Breast epithelium (tissue), 4 donors: ENCODE results near the gene KCNK2. TPM values are rescaled to one million over a fixed set of nuclear protein-coding genes. Genes with fewer than 3 reads are reported as not detected.

ENCODE experiments used
- DNase-seq, 2 donors: peaks; one replicate each; pipeline ENCODE4 v3.0.0-alpha.2; 2019; ENCODE audit warnings: low spot score in 2 of 2
- H3K27ac ChIP-seq, 2 donors: fragments of 200-600 bp; sonication (generic) in 1 of 2; one replicate each; pipeline ENCODE4 v1.5.1; 2016 to 2019; ENCODE audit warnings: mild to moderate bottlenecking in 1 of 2
- H3K27me3 ChIP-seq, 2 donors: fragments of 200-600 bp; sonication (generic) in 1 of 2; one replicate each; pipeline versions ENCODE4 v1.5.1 to v1.6.0; 2017 to 2019; ENCODE audit warnings: control low read depth in 1 of 2, mild to moderate bottlenecking in 1 of 2
- H3K36me3 ChIP-seq: fragments of 200-600 bp; one replicate; pipeline ENCODE4 v1.5.1; 2019
- H3K4me1 ChIP-seq, 2 donors: fragments of 200-600 bp; sonication (generic); one replicate each; pipeline ENCODE4 v1.5.1; 2016 to 2019; ENCODE audit warnings: control low read depth in 1 of 2
- H3K4me3 ChIP-seq, 3 donors: fragments of 200-600 bp; sonication (generic); 1 replicate in 2 of 3; 2 replicates in 1 of 3; pipeline ENCODE4 v1.5.1; 2016 to 2019; ENCODE audit warnings: mild to moderate bottlenecking in 3 of 3, moderate library complexity in 2 of 3
- H3K9me3 ChIP-seq, 2 donors: fragments of 200-600 bp; sonication (generic) in 1 of 2; one replicate each; pipeline ENCODE4 v1.5.1; 2016 to 2019; ENCODE audit warnings: control low read depth in 1 of 2
- CTCF ChIP-seq, 3 donors: fragments of 450-650 bp; IDR thresholded peaks; one replicate each; pipeline ENCODE4 v1.5.1; 2016 to 2017; ENCODE audit warnings: antibody characterized with exemption in 3 of 3, mild to moderate bottlenecking in 3 of 3, moderate library complexity in 3 of 3
- POLR2A ChIP-seq: fragments of 450-650 bp; IDR thresholded peaks from one replicate; pipeline ENCODE4 v1.6.1; 2016; ENCODE audit warnings: antibody characterized with exemption, mild to moderate bottlenecking, moderate library complexity
- POLR2AphosphoS5 ChIP-seq, 3 donors: sonication (generic); formaldehyde crosslinking; IDR thresholded peaks; one replicate each; pipeline ENCODE4 v1.6.1; 2017; ENCODE audit warnings: antibody characterized with exemption in 3 of 3
- intact Hi-C: fragments of 100-400 bp; cut with DNase I; formaldehyde crosslinking; loops from one replicate; pipeline ENCODE4 v1.15.1; 2023; ENCODE audit warnings: low total_unique reads
- total RNA-seq, 3 donors: library from RNA; depleted of rRNA; stranded (reverse); fragments of >200 nt; gene quantifications; one replicate each; pipeline ENCODE4 v1.1.0, GENCODE V29; 2016

The KCNK2 gene
- total RNA-seq, 3 donors from 2014 or later, result 12.1 to 23.6 (median 12.5) TPM

DNA sequence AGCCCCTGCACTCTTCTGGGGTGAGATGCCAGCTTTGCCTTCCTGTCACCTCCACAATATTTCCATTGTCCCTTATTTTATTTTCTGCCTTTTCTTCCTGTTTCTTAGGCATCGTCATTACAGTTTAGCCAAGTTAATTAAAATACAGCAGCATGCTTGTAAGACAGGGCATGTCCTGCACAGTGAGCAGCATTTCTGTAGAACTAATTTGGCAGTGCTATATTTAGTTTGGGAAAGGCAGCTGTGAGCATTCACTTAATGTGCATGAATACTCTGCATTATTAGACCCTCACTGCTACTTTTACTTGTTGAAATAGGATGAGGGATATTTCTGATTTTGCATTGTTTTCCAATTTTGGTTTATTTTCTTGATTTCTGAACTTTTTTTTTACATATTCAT lies 133.3 kb downstream of the KCNK2 start:
- H3K27me3 ChIP-seq, result no peaks in the 10 kb centered on the region
- intact Hi-C loops, result no loop called here
- no peaks in the 10 kb centered on the region for H3K4me1 ChIP-seq
- DNase-seq, result no peak
- H3K9me3 ChIP-seq, result no peaks in the 10 kb centered on the region
- TF ChIP-seq POLR2A (no peak), CTCF (IDR thresholded peaks at IDR 0.05) (no peak), POLR2AphosphoS5 (IDR thresholded peaks at IDR 0.05) (no peak)
- H3K4me3 ChIP-seq, result no peak overlapping the region
- H3K27ac ChIP-seq, result peak overlapping the region in 1 of 2 donors; percentile 20
- H3K36me3 ChIP-seq, result no peaks in the 10 kb centered on the region

GRCh38 chr1:215219372-215219771 lies 136.8 kb downstream of the KCNK2 start:
- DNase-seq, result no peak
- Histone ChIP-seq H3K27me3 (no peaks in the 10 kb centered on the region), H3K4me1 (no peaks in the 10 kb centered on the region), H3K9me3 (no peaks in the 10 kb centered on the region), H3K27ac (no peak overlapping the region), H3K4me3 (no peak overlapping the region), H3K36me3 (no peaks in the 10 kb centered on the region)
- intact Hi-C loops, result no loop called here
- no peak for TF ChIP-seq CTCF (IDR thresholded peaks at IDR 0.05)
- no peak for TF ChIP-seq POLR2AphosphoS5 (IDR thresholded peaks at IDR 0.05)
- no peak for TF ChIP-seq POLR2A

DNA sequence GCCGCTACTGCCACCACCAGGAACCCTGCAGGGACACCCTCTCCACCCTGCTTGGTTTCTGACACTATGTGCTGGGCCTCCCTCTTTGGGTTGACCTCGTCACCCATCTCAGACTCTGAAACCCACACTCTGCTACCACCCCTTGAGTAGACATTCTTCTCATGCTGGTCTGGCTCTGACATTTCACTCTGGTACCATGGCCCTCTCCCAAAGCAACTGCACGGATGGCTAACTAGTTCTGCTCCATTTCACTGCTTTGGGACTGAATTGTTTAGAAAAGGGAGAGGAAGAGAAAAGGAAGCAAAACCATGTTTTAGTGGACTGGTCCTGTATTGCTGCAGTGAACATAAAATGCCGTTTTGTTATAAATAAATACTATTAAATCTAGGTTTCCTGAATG lies 137.8 kb downstream of the KCNK2 start:
- Histone ChIP-seq H3K36me3 (no peaks in the 10 kb centered on the region), H3K4me3 (no peak overlapping the region), H3K9me3 (no peaks in the 10 kb centered on the region), H3K4me1 (no peaks in the 10 kb centered on the region), H3K27me3 (no peaks in the 10 kb centered on the region), H3K27ac (no peak overlapping the region)
- no peak for TF ChIP-seq POLR2AphosphoS5 (IDR thresholded peaks at IDR 0.05)
- no peak for TF ChIP-seq CTCF (IDR thresholded peaks at IDR 0.05)
- TF ChIP-seq POLR2A, result no peak
- intact Hi-C loops, result loop anchor here (2.0 kb wide), 1 partner anchor 68 kb away; no protein-coding TSS in a partner anchor
- DNase-seq, result no peak

DNA sequence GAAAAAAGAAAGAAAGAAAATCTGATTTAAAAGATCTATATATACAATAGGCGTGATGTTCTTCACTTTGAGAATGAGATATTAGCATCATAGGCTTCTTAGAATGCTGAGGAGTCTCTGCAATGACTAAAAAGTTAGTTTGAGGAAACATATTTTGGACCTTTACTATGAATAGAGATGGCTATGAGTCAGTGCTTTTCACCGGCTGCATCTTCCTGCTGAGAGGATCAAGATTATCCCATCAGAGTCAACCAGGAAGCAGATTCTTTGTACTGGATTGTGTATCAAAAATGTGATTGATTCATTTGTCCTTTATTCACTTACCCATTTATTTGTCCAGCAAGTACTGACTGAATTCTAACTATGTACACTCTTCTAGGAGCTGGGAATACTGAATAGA lies 144.2 kb downstream of the KCNK2 start:
- intact Hi-C loops, result no loop called here
- Histone ChIP-seq H3K27ac (no peak overlapping the region), H3K9me3 (no peaks in the 10 kb centered on the region), H3K36me3 (no peaks in the 10 kb centered on the region), H3K4me3 (no peak overlapping the region), H3K4me1 (no peaks in the 10 kb centered on the region), H3K27me3 (no peaks in the 10 kb centered on the region)
- no peak for DNase-seq
- TF ChIP-seq CTCF (IDR thresholded peaks at IDR 0.05) (no peak), POLR2A (no peak), POLR2AphosphoS5 (IDR thresholded peaks at IDR 0.05) (no peak)

DNA sequence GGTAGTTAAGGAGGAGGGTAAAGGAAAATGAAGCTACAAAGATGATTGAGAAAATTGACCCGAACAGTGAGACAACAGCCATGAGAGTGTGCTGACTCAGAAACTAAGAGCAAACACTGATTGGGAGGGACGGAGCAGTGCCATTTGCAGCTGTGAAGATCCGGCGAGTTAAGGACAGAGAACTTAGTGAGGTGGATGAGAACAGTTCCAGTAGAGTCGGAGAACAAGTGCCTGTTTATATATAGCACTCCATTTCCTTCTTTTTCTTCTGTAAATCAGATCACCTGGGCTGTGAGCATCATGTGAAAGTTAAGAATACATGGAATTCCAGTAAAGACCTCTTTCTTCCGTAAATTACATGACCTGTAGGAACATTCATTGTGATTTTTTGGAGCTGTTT lies 145.7 kb downstream of the KCNK2 start:
- DNase-seq, result no peak
- Histone ChIP-seq H3K27me3 (no peaks in the 10 kb centered on the region), H3K4me3 (no peak overlapping the region), H3K27ac (no peak overlapping the region), H3K4me1 (no peaks in the 10 kb centered on the region), H3K9me3 (no peaks in the 10 kb centered on the region), H3K36me3 (no peaks in the 10 kb centered on the region)
- no peak for TF ChIP-seq CTCF (IDR thresholded peaks at IDR 0.05)
- TF ChIP-seq POLR2AphosphoS5 (IDR thresholded peaks at IDR 0.05), result no peak
- no peak for TF ChIP-seq POLR2A
- intact Hi-C loops, result no loop called here
